ENCODE results near the gene MYF6. TPM values are rescaled to one million over a fixed set of nuclear protein-coding genes. Genes with fewer than 3 reads are reported as not detected.

Gene MYF6
- polyA plus RNA-seq, 3 donors, result not detected

- H3K4me3 Mint-ChIP-seq, result no peak overlapping the region
- DNase-seq, result no peak
- peaks cover 6% of the 10 kb centered on the region for H3K4me1 Mint-ChIP-seq
- Histone ChIP-seq H3K9me3 (replicated peaks in 1 of 2; ENCODE audit: control insufficient read depth in 1 of 2, insufficient read depth in 1 of 2, low read length in 2 of 2) (no peaks in the 10 kb centered on the region), H3K4me1 (ENCODE audit: control insufficient read depth in 1 of 2, insufficient read depth in 2 of 2, low read length in 2 of 2) (peaks cover 4% of the 10 kb centered on the region in 2 donors), H3K79me2 (ENCODE audit: insufficient read depth, low read length) (no peaks in the 10 kb centered on the region), H3K4me3 (replicated peaks in 1 of 3; ENCODE audit: low read depth in 2 of 3, low read length in 3 of 3) (no peak overlapping the region), H2AFZ (ENCODE audit: insufficient read depth, low read depth, low read length, poor library complexity, severe bottlenecking) (no peak overlapping the region), H4K20me1 (ENCODE audit: insufficient read depth, low read length) (no peaks in the 10 kb centered on the region), H3K27me3 (ENCODE audit: control insufficient read depth in 2 of 2, insufficient read depth in 2 of 2, low read length in 2 of 2) (peaks cover 11 to 13% of the 10 kb centered on the region in 2 donors), H3K9ac (ENCODE audit: insufficient read depth, low read length, poor library complexity, severe bottlenecking) (no peak overlapping the region), H3K36me3 (replicated peaks in 1 of 2; ENCODE audit: control insufficient read depth in 1 of 2, insufficient read depth in 2 of 2, low read length in 2 of 2) (no peaks in the 10 kb centered on the region), H3K4me2 (replicated peaks; ENCODE audit: extremely low read depth, low read length, poor library complexity, severe bottlenecking) (no peak overlapping the region), H3K27ac (ENCODE audit: low read depth in 1 of 2, low read length in 2 of 2) (no peak overlapping the region)
- no peaks in the 10 kb centered on the region for H3K36me3 Mint-ChIP-seq
- peaks cover 0 to 9% (median 0%) of the 10 kb centered on the region in 7 donors for H3K9me3 Mint-ChIP-seq
- 59% methylated on average over 5 of the region's 12 CpGs for WGBS (ENCODE audit: insufficient coverage)
- peaks cover 15 to 23% (median 15%) of the 10 kb centered on the region in 3 donors for H3K27me3 Mint-ChIP-seq (ENCODE audit: low read depth in 3 of 3)
- TF ChIP-seq CTCF (IDR thresholded peaks at IDR 0.05), result no peak
- H3K27ac Mint-ChIP-seq, result no peak overlapping the region
- intact Hi-C loops (cut with micrococcal nuclease), result no loop called here
Measured at GRCh38 chr12:80702889-80703805, 4.3 kb upstream of the MYF6 start.

DNA sequence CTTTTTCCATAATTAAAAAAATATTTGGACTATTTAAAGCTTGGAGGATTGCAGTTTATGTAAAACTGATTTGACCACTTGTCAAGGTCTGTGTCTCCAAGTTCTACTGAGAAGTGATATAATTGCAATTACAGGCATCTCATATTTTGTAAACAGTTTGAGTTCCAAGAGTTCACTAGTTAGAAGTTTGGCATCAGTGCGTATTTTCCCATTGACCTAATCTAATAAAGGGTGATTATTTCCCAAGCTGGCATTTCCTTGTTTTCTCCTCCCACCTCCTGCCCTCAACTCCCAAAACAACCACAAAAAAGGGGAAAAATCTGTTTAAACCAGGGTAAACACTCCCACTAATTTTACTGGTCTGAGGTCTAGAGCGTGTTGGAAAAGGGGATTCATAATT is 3.0 kb upstream of the MYF6 start:
- no peak overlapping the region for H2AFZ ChIP-seq (ENCODE audit: insufficient read depth, low read depth, low read length, poor library complexity, severe bottlenecking)
- no peaks in the 10 kb centered on the region for H3K36me3 ChIP-seq (replicated peaks in 1 of 2; ENCODE audit: control insufficient read depth in 1 of 2, insufficient read depth in 2 of 2, low read length in 2 of 2)
- no peak overlapping the region for H3K9ac ChIP-seq (ENCODE audit: insufficient read depth, low read length, poor library complexity, severe bottlenecking)
- H3K27me3 ChIP-seq (ENCODE audit: control insufficient read depth in 2 of 2, insufficient read depth in 2 of 2, low read length in 2 of 2), result peaks cover 11 to 21% of the 10 kb centered on the region in 2 donors
- TF ChIP-seq CTCF (IDR thresholded peaks at IDR 0.05), result no peak
- intact Hi-C loops (cut with micrococcal nuclease), result no loop called here
- no peak overlapping the region for H3K4me2 ChIP-seq (replicated peaks; ENCODE audit: extremely low read depth, low read length, poor library complexity, severe bottlenecking)
- no CpG with 5 or more reads among the region's 2 CpGs for WGBS (ENCODE audit: insufficient coverage)
- Mint-ChIP-seq H3K27me3 (ENCODE audit: low read depth in 3 of 3) (peaks cover 25 to 34% (median 26%) of the 10 kb centered on the region in 3 donors), H3K4me1 (peaks cover 16% of the 10 kb centered on the region), H3K36me3 (no peaks in the 10 kb centered on the region), H3K4me3 (no peak overlapping the region), H3K9me3 (peaks cover 0 to 9% (median 0%) of the 10 kb centered on the region in 7 donors), H3K27ac (no peak overlapping the region)
- no peak overlapping the region for H3K4me3 ChIP-seq (replicated peaks in 1 of 3; ENCODE audit: low read depth in 2 of 3, low read length in 3 of 3)
- no peaks in the 10 kb centered on the region for H3K9me3 ChIP-seq (replicated peaks in 1 of 2; ENCODE audit: control insufficient read depth in 1 of 2, insufficient read depth in 1 of 2, low read length in 2 of 2)
- DNase-seq, result no peak
- no peak overlapping the region for H3K27ac ChIP-seq (ENCODE audit: low read depth in 1 of 2, low read length in 2 of 2)
- H3K79me2 ChIP-seq (ENCODE audit: insufficient read depth, low read length), result no peaks in the 10 kb centered on the region
- peaks cover 11 to 13% of the 10 kb centered on the region in 2 donors for H3K4me1 ChIP-seq (ENCODE audit: control insufficient read depth in 1 of 2, insufficient read depth in 2 of 2, low read length in 2 of 2)
- no peaks in the 10 kb centered on the region for H4K20me1 ChIP-seq (ENCODE audit: insufficient read depth, low read length)

All from CD14-positive monocyte (primary cell).